ENCODE results near the gene MUC3A.
"Not testable (repeated sequence)": the region's sequence is repeated elsewhere in the genome, so short reads cannot be mapped to it uniquely, and the experiment has no call there.

Gene MUC3A, protein sequence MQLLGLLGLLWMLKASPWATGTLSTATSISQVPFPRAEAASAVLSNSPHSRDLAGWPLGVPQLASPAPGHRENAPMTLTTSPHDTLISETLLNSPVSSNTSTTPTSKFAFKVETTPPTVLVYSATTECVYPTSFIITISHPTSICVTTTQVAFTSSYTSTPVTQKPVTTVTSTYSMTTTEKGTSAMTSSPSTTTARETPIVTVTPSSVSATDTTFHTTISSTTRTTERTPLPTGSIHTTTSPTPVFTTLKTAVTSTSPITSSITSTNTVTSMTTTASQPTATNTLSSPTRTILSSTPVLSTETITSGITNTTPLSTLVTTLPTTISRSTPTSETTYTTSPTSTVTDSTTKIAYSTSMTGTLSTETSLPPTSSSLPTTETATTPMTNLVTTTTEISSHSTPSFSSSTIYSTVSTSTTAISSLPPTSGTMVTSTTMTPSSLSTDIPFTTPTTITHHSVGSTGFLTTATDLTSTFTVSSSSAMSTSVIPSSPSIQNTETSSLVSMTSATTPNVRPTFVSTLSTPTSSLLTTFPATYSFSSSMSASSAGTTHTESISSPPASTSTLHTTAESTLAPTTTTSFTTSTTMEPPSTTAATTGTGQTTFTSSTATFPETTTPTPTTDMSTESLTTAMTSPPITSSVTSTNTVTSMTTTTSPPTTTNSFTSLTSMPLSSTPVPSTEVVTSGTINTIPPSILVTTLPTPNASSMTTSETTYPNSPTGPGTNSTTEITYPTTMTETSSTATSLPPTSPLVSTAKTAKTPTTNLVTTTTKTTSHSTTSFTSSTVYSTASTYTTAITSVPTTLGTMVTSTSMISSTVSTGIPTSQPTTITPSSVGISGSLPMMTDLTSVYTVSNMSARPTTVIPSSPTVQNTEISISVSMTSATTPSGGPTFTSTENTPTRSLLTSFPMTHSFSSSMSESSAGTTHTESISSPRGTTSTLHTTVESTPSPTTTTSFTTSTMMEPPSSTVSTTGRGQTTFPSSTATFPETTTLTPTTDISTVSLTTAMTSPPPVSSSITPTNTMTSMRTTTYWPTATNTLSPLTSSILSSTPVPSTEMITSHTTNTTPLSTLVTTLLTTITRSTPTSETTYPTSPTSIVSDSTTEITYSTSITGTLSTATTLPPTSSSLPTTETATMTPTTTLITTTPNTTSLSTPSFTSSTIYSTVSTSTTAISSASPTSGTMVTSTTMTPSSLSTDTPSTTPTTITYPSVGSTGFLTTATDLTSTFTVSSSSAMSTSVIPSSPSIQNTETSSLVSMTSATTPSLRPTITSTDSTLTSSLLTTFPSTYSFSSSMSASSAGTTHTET (N-terminal part only)

DNA sequence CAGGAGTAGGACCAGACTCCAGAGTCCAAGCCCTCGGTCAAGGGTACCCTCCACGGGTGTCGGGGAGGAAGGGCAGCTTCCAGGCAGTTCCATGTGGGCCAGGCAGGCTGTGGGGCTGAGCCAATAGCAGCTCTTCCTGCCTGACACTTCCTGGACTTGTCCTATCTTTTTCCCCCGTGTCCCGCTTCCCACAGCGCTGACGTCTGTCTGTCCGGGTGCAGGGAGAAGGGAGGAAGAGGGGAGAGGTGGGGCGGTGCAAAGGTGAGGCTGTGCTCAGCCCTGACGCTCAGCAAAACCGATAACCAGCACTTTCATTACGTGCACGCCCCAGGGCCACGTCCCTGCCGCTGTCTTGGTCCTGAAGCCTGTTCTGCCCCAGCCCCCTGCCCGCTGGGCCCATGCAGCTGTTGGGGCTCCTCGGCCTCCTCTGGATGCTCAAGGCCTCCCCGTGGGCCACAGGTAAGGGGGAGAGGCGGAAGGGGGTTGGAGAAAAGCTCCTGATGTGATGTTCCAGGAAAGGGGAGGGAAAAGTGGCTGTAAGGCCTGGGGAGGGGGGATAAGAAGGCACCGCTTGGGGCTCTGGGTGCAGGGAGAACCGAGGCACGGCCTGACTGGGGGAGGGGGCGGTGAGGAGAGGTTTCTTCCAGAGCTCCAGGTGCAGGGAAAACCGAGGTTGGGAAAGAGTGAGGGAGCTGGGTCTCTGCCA, at the start of gene MUC3A:
Gene MUC3A (plus strand): TSS at position 308 of the 706 bp plus-strand sequence. CDS start 91 bp downstream, at position 399.
- in situ Hi-C loops (cut with MboI; ENCODE audit: low sequenced_read_pairs): no loop called here

DNA sequence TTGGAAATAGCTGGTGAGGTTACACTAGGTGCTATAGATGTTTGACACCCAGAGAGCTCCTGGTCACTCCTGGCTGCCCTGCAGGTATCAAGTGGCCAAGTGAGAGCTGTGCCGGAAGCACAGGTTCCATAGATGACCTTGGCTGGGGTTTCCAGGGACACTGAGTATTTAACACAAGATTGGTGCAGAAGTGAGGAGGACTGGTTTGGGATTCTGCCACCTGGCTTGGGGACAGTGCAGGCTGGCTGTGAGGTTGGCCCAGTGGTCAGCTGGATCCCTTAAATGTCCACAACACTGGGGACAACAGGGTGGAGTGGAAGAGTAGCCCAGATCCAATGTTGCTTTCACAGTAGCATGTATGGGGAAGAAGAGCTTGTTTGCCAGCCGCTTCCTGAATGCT, 48.4 kb upstream of the MUC3A start:
- in situ Hi-C loops (cut with MboI; ENCODE audit: low sequenced_read_pairs): loop anchor here (25.0 kb wide), 1 partner anchor 161 kb away; no protein-coding TSS in a partner anchor

DNA sequence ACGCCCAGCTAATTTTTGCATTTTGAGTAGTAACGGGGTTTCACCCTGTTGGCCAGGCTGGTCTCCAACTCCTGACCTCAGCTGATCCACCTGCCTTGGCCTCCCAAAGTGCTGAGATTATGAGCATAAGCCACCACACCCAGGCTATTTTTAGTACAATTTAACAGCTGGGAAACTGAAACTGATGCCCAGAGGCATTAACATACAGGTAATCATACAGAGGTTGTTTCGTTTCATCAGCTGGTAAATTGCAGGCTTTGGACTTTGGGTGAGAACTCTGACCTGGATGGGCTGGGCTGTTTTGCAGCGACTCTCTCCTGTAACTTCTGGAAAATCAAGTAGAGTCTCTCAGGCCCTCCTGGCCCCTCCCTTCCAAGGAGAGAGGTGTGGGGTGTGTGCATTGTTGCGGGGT, 47.4 kb upstream of the MUC3A start:
- in situ Hi-C loops (cut with MboI; ENCODE audit: low sequenced_read_pairs): loop anchor here (25.0 kb wide), 1 partner anchor 160 kb away; no protein-coding TSS in a partner anchor

DNA sequence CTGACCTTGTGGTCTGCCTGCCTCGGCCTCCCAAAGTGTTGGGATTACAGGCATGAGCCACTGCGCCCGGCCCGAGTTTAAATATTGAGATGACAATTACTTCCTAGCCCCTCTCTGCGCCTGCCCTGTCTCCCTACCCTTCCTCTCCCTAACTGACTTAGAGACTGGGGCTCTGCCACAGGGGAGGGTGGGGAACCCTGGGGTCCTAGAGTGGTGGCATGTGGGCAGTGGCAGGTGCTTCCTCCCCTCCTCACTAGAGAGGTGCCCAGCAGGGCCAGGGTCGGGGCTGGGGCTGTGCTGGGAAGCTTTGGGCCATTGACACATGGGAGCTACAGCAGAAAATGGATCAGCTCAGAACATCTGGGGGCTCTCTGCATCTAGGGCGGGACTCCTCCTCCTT, 46.7 kb upstream of the MUC3A start:
- in situ Hi-C loops (cut with MboI; ENCODE audit: low sequenced_read_pairs): loop anchor here (25.0 kb wide), 1 partner anchor 160 kb away; no protein-coding TSS in a partner anchor

DNA sequence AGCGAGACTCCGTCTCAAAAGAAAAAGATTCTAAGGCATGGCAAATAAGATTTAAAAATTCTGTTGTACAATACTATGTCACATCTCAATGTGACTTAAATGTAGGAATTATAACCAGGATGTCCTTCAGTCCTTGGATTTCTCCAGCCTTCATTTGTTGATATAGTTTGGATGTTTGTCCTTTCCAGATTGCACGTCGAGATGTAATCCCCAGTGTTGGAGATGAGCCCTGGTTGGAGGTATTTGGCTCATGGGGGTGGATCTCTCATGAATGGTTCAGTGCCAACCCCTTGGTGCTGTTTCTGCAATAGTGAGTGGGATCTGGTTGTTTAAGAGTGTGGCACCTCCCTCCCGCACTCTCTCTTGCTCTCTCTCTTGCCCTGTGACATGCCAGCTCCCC, 40.8 kb upstream of the MUC3A start:
- in situ Hi-C loops (cut with MboI; ENCODE audit: low sequenced_read_pairs): loop anchor here (25.0 kb wide), 1 partner anchor 154 kb away; no protein-coding TSS in a partner anchor

DNA sequence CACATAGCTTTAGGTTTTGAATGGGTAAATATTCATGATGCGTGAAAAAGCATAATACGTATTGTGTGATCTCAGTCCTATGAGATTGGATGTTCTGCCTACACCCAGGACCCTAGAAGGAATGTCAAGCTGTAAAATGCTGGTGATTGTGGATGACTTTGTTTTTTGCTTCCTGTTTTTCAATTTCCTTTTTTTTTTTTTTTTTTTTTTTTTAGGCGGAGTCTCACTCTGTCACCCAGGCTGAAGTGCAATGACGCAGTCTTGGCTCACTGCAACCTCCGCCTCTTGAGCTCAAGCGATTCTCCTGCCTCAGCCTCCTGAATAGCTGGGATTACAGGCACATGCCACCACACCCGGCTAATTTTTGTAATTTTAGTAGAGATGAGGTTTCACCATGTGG, 38.9 kb upstream of the MUC3A start:
- in situ Hi-C loops (cut with MboI; ENCODE audit: low sequenced_read_pairs): loop anchor here (25.0 kb wide), 1 partner anchor 152 kb away; no protein-coding TSS in a partner anchor

DNA sequence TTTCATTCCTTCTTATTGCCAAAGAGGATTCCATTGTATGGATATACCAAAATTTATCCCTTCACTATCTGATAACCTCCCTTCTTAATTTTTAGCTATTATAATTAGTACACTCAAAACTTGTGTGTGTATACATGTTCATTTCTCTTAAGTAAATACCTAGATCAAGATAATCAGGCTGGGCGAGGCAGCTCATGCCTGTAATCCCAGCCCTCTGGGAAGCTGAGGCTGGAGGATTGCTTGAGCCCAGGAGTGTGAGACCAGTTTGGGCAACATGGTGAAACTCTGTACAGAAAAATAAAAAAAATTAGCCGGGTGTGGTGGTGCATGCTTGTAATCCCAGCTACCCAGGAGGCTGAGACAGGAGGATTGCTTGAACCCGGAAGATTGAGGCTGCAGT, 37.9 kb upstream of the MUC3A start:
- in situ Hi-C loops (cut with MboI; ENCODE audit: low sequenced_read_pairs): loop anchor here (25.0 kb wide), 1 partner anchor 151 kb away; no protein-coding TSS in a partner anchor

DNA sequence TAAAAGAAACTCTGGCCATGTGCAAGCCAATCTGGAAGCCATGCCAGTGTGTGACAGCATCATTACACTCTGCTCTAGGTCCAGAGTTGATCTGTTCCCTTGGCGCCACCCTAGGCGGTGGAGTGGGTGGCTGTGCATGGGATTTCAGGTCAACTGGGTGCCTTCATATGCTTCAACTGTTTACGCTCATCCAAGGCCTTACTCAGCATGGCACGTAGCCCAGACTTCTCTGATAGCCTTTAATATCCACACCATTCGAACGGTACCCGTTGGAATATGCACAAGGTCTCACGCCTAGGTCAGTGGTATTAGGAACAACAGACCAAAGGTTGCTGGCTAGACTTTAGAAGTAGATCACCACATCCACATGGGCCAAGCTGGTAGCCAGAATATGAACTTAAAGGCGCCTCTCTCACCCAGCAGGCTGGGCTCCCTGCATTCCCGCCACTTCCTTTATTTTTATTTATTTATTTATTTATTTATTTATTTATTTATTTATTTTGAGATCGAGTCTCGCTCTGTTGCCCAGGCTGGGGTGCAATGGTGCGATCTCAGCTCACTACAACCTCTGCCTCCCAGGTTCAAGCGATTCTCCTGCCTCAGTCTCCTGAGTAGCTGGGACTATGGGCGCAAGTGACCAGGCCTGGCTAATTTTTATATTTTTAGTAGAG, 35.0 kb upstream of the MUC3A start:
- in situ Hi-C loops (cut with MboI; ENCODE audit: low sequenced_read_pairs): loop anchor here (25.0 kb wide), 1 partner anchor 148 kb away; no protein-coding TSS in a partner anchor

DNA sequence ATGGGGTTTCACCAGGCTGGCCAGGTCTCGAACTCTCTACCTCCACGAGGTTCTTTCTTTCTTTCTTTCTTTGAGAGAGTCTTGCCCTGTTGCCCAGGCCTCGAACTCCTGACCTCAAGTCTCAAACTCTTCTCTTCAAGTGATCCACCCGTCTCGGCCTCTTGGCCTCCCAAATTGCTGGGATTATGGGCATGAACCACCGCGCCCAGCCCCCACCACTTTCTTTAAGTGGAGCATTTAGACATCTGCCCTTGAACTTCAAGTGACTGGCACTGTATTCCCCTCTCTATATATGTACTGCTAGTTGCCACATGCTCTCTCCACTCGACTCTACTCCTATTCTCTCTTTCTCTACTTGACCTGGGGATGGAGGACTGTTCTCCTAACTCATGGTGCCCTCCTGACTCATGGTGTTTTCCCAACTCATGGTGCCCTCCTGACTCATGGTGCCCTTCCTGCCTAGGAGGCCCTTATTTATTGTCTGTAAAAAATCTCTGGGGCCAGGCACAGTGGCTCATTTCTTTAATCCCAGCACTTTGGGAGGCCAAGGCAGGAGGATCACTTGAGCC, 34.4 kb upstream of the MUC3A start:
- in situ Hi-C loops (cut with MboI; ENCODE audit: low sequenced_read_pairs): loop anchor here (25.0 kb wide), 1 partner anchor 147 kb away; no protein-coding TSS in a partner anchor

DNA sequence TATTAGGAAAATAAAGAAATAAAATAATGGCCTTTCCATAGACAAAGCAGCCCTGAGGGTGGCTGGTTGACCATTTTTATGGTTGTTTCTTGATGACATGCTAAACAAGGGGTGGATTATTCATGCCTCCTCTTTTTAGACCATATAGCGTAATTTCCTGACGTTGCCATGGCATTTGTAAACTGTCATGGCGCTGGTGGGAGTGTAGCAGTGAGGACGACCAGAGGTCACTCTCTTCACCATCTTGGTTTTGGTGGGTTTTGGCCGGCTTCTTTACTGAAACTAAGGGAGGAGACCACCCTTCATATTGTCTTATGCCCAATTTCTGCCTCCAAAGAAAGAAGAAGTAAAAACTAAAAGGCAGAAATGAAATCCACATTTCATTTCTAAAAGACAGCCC, 30.0 kb upstream of the MUC3A start:
- in situ Hi-C loops (cut with MboI; ENCODE audit: low sequenced_read_pairs): loop anchor here (25.0 kb wide), 1 partner anchor 143 kb away; no protein-coding TSS in a partner anchor

DNA sequence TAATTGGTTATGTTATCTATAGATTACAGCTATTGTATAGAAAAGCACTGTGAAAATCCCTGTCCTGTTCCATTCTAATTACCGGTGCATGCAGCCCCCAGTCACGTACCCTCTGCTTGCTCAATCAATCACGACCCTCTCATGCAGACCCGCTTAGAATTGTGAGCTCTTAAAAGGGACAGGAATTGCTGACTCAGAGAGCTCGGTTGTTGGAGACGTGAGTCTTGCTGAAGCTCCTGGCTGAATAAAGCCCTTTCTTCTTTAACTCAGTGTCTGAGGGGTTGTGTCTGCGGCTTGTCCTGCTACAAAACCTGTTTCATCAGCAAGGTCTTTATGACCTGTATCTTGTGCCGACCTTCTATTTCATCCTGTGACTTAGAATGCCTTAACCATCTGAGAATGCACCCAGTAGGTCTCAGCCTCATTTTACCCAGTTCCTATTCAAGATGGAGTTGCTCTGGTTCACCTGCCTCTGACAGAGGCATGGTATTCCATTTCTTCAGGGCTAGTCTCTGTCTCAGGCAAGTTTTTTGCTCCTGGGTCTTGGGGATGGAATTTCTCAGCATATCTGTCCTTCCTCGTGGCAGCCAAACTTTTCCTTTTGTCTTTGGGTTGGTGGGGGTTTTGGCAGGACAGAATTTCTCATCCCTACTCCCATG, 29.4 kb upstream of the MUC3A start:
- in situ Hi-C loops (cut with MboI; ENCODE audit: low sequenced_read_pairs): loop anchor here (25.0 kb wide), 1 partner anchor 142 kb away; no protein-coding TSS in a partner anchor

DNA sequence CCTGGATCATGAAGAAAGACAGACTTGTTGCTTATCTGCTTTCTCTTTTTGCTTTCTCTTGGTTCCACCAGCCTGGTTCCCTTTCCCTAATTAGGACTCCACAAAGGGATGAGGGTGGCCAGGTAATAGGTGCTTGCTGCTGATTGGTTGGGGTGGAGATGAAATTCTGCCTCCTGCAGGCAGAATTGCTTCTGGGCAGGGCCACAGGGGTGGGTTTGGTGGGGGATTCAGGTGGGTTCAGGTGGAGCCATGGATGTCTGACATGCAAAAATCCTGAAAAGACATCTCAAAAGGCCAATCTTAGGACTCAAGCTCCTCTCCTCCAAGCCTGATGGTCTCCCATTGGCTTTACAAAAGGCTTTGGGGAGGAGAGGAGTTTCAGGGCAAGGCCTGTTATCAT, 28.3 kb upstream of the MUC3A start:
- in situ Hi-C loops (cut with MboI; ENCODE audit: low sequenced_read_pairs): loop anchor here (25.0 kb wide), 1 partner anchor 141 kb away; no protein-coding TSS in a partner anchor

DNA sequence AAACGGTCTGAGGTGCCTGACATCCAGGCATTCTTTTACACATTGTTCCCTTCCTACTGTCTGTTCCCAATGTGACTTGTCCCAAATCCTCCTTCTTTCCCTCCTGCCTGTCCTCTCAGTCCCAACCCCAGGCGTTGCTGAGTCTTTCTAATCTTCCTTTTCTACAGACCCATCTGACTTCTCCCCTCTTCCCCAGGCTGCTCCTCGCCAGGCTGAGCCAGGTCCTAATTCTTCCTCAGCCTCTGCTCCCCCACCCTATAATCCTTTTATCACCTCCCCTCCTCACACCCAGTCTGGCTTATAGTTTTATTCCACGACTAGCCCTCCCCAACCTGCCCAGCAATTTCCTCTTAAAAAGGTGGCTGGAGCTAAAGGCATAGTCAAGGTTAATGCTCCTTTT, 25.7 kb upstream of the MUC3A start:
- in situ Hi-C loops (cut with MboI; ENCODE audit: low sequenced_read_pairs): loop anchor here (25.0 kb wide), 1 partner anchor 139 kb away; no protein-coding TSS in a partner anchor

DNA sequence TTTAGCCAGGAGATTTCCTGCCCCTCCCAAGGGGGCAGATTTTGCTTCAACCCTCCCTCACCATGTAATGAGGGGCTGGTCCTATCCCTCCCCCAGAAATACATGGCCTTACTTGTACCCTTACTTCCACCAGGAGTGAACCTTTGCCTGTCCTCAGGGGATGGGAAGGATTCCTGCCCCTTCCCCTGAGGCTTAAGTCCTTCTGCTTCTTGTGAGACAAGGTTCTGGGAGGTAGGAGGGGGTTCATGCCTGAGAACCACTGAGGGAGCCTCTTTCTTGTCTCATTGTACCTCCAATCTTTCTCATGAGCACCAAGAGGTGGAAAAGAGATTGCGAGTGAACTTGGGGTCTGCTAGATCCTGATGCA, 19.5 kb upstream of the MUC3A start:
- in situ Hi-C loops (cut with MboI; ENCODE audit: low sequenced_read_pairs): no loop called here

DNA sequence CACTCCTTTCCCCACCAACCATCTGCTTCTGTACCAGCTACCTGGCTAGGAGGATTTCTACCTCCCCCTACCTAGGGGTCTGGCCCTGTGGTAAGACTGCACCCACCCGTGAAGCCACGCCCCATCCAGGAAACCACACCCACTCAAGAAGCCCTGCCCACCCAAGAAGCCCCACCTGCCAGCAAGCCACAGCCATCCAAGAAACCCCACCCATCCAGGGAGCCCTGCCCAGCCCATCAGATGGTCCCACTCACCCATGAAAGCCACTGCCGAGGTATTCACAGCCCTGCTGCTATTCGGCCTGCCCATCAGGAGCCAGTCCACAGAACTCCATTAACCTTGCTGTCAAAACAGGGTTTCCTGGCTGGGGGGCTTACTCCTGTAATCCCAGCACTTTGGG, 15.6 kb upstream of the MUC3A start:
- in situ Hi-C loops (cut with MboI; ENCODE audit: low sequenced_read_pairs): no loop called here

DNA sequence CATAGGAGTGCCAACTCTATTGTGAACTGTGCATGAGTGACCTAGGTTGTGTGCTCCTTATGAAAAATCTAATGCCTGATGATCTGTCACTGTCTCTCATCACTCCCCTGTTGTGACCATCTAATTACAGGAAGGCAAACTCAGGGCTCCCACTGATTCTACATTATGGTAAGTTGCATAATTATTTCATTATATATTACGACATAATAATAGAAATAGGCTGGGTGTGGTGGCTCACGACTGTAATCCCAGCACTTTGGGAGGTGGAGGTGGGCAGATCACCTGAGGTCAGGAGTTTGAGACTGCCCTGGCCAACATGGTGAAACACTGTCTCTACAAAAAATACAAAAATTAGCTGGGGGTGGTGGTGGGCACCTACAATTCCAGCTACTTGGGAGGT, 14.0 kb upstream of the MUC3A start:
- in situ Hi-C loops (cut with MboI; ENCODE audit: low sequenced_read_pairs): not testable (repeated sequence)

DNA sequence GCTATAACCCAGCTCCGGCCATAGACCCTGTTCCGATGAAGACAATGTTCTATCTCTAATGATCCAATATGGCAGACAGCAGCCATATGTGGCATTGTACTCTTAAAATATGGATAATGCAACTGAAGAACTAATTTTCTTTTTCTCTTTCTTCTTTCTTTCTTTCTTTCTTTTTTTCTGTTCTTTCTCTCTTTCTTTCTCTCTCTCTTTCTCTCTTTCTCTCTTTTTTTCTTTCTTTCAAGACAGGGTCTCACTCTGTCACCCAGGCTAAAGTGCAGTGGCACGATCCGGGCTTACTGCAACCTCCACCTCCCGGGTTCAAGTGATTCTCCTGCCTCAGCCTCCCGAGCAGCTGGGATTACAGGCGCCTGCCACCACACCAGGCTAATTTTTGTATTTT, 13.2 kb upstream of the MUC3A start:
- in situ Hi-C loops (cut with MboI; ENCODE audit: low sequenced_read_pairs): not testable (repeated sequence)
